Activated CD4-positive, CD25-positive, alpha-beta regulatory T cell treated with anti-CD3 and anti-CD28 coated beads, Interleukin-2, amount 50 U/mL, for 24 hours (primary cell): ENCODE data around the gene NEK11.

Source experiments
- ATAC-seq, 2 donors: fragments of 150-1000 bp; cut with Tn5 transposase; one replicate each; pipeline ENCODE4 v1.10.0; 2021; ENCODE audit warnings: mild to moderate bottlenecking in 1 of 2, moderate library complexity in 1 of 2

The NEK11 gene

GRCh38 chr3:131228522-131228921, 201.8 kb downstream of the NEK11 start:
- ATAC-seq: no peak

- no peak for ATAC-seq
These were observed 205.2 kb downstream of the NEK11 start for GRCh38 chr3:131231710-131232389.

DNA sequence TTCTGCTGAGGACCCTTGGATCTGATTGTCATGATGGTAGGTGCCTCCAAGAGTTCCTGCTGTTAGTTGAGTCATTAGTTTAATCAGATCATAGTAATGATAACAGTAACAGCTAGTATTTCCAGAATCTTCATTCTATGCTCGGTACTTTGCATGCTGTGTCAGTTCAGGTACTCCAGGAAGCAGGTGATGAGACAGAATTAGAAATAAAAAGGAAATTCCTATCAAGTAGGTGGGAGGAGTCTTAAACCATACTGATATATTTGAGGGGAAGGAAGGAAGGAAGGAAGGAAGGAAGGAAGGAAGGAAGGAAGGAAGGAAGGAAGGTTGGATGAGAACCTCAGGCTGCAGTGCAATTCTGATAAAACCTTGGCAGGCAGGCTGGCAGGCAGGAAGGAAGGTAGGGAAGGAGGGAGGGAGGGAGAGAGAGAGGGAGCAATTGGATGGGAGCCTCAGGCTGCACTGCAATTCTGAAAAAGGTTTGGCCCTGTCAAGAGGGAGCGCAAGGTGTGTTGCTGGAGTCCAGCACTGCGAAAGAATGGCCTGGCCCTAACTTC, 206.1 kb downstream of the NEK11 start:
- ATAC-seq: no peak

DNA sequence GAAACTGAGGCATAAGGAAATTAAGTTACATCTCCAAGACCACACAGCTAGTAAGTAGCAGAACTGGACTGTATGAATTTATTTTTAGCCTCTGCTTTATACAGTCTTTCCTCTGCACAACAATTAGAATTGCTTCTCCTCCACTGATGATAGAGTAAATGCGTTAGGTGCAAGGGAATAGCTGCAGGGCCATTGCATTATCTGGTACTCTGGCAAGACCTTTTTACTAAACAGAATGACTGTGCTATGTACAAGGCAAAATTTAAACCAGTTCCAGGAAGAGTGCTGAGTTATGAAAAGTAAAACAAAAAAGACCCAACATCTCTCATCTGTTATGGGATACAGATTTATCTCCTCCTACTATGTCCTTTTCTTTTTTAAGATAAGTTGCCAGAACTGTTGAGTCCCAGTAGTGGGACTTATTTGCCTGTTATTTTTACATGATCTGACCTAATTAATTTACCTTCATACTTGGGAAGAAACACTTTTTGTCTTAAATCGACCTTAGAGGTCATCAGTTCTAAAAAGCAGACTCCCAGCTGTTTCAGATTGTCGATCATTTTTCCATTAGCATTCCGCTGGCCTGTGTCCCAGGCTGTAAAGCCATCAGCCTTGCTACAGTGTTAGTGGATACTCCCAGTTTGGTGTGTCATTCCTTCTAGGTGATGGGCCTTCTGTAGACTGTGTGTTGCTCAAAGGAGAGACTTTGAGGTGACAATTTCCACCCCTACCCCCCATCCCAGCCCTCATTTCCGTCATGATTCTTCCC, 207.4 kb downstream of the NEK11 start:
- no peak for ATAC-seq

DNA sequence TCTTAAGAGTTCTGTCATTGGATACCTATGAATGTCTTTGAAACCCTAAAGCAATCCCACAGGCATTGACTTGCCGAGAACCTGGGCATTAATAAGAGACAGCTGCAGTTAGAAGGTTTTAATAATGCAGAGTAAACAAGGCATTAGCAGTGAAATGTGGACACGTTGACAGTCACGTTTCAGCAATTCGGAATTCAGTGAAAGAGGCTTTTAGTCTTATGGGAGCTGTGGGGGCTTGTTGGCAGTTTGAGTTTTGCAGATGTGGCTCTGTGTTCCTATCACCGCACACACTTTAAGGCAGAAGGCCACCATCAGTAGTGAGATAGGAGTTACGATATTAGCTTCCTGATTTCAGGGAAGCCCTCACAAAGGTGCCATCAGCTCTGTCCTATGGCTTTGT, 209.7 kb downstream of the NEK11 start:
- no peak for ATAC-seq

DNA sequence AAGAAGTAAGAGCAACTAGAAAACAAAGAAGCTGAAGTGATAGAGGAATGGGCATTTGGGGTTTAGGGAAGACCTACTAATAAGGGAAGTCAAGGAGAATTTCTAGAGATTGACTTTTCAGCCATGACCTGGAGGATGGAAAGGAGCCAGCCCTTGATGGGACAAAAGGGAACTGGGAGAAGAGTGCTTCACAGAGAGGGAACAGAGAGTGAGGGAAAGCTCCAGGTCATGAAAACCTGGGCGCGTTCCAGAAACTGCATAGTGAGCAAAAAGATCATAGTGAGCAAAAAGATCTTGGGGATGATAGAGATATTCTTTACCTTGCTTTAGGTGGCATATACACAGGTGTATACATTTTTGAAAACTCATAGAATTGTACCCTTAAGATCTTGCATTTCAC, 211.8 kb downstream of the NEK11 start:
- no peak for ATAC-seq

DNA sequence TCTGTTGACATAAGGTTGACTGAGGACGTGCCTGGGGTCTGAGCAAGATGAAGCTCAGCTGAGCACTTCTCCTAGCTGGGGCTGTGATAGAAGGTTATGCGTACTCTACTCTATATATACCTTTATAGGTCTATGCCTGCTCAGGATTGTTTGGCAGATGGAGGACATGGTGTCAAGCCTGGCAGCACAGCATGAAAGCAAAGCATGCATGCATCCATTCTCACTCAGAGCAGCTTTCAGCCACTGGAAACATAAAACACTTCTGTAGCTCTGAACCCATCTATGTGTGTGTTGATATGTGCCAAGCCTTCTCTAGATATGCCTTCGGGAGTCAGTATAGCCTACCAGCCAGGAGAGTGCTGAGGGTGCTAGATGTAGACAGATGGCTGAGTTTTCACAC, 212.6 kb downstream of the NEK11 start:
- ATAC-seq: no peak

DNA sequence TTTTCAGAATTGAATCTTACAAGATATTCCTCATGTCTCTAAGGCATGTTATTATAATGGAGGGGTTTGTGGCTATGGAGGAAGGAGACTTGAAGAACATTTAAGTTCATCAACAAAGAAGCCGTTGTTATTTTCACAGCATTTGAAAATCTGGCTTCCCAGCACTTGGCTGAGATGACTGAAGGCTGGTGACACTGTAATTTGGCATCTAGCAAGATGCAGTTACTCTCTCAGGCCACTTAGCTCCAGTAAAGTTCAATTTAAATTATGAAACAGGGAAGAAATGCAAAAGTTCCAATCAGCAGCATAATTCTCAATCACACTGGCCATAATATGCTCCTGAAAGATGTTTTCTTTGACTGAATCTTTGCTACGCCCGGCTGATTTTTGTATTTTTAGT, 215.5 kb downstream of the NEK11 start:
- no peak for ATAC-seq

- ATAC-seq: no peak
These were observed 223.8 kb downstream of the NEK11 start for GRCh38 chr3:131250466-131250865.

- ATAC-seq: no peak
These were observed 233.8 kb downstream of the NEK11 start for GRCh38 chr3:131260525-131260924.

DNA sequence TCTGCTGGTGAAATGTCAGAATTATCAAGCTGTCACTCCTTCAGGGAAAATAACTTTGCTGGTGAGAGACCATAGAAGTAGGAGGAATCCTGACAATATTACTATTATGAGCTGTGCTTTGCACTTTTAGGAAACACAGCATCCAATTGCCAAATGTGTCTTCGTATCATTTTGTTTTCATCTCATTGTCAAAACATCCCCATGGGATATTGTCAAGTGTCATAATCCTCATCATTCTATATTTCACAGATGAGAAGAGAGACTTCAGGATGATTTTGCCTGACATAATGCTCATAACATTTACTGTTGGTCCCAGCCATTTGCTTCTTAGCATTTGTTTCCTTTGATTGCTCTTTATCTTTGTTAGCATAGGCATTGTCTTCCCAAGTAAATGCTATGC, 234.4 kb downstream of the NEK11 start:
- ATAC-seq: no peak

- no peak for ATAC-seq
These were observed 248.9 kb downstream of the NEK11 start for GRCh38 chr3:131275556-131275955.

DNA sequence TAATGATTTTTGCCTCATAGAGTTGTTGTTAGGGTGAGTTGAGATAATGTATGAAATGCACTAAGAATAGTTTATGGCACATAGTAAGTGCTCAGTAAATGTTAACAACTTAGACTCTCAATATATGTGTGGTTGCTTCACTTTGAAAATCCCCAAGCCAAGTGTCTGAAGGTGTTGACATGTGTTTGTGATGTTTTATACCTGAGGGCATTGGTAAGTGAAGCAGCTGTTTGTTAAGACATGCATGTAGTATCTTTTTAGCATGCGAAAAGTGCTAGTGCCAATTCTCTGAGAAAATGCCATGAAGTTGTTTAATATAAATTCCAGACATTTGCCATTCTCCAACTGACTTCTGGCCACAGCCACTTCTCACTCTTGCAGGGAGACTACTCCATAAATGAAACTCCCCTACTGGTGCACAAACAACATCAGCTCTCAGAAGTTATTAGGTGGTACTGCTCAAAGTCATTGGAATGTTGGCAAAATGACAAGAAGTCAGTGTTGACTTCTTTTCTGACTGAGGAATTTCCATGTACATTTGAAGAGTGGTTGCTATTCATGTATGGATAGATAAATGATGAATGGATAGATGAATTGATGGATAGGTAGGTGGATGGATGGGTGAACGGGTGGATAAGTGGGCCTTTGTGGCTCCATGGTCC, 251.3 kb downstream of the NEK11 start:
- ATAC-seq: no peak

DNA sequence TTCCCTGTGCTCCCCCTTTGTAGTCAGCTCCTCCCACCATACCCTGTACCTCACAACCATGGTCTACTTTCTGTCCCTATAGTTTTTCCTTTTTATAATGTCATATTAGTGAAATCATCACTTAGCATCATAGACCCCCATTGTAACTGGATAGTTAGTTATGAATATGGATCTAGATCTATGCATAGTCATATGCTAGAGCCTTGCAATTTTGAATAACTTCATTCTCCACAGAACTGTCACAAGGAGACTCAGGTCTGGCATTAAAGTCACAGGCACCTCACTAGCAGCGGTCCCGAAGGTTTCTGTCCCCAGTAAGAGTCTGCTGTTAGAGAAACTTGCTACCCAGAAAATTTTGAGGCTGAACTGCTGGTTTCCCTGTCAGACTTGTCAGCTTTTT, 252.9 kb downstream of the NEK11 start:
- ATAC-seq: no peak

- no peak for ATAC-seq
These were observed 255.7 kb downstream of the NEK11 start for GRCh38 chr3:131282379-131282778.

DNA sequence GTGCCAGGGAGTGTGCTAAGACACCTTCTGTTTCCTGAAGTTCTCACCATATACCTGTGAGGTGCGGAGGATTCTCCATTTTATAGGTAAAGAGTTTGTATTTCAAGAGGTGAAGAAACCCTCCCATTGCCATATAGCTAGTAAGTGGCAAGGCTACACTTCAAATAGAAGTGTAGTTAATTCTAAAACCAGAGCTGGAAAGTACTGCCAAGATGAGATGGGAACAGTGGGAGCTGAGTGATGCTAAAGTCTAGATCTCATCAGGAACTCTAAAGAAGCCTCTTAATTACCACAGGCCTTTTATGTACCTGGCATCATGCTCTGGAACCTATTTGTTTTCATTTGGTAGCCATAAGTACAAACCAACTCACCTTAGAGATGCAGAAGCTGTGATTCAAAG, 256.3 kb downstream of the NEK11 start:
- ATAC-seq: no peak

GRCh38 chr3:131283862-131284261, 257.2 kb downstream of the NEK11 start:
- no peak for ATAC-seq

GRCh38 chr3:131284302-131284701, 257.6 kb downstream of the NEK11 start:
- no peak for ATAC-seq

DNA sequence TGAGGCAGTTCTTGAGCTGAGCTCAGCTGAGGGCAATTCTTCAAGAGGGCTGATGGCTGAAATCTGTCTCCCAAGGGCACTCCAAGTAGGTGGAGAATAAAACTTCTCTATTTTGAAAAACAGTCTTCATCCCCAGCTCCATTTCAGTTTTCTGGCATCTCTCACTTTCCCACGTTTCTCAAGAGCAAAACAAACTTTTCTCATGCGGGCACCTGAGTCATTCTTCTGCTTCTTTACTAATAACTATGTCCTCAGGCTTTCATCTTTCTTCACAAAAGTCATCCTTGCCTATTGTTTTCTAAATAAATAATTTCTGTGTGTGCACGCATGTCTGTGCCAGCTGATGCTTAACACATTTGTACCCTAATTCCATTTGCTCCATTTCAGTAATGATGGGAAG, 258.8 kb downstream of the NEK11 start:
- ATAC-seq: no peak

DNA sequence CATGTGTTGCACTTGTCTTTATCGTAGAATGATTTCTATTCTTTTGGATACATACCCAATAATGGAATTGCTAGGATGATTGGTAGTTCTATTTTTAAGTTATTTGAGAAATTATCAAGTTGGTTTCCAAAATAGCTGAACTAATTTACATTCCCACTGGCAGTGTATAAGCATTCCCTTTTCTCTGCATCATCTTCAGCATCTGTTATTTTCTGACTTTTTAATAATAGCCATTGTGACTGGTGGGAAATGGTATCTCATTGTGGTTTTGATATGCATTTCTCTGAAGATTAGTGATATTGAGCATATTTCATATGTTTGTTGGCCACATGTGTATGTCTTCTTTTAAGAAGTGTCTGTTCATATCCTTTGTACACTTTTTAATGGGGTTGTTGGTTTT, 273.2 kb downstream of the NEK11 start:
- no peak for ATAC-seq

DNA sequence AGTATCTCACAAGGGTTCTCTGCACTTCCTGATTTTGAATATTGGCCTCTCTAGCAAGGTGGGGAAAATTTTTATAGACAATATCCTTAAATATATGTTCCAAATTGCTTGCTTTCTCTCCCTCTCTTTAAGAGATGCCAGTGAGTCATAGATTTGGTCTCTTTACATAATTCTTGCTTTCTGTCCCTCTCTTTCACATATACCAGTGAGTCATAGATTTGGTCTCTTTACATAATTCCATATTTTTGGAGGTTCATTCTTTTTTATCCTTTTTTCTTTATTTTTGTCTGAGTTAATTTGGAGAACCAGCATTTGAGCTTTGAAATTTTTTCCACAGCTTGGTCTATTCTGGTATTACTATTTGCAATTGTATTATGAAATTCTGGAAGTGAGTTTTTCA, 277.2 kb downstream of the NEK11 start:
- ATAC-seq: no peak

GRCh38 chr3:131304890-131305289, 278.2 kb downstream of the NEK11 start:
- ATAC-seq: no peak

- no peak for ATAC-seq
These were observed 279.6 kb downstream of the NEK11 start for GRCh38 chr3:131306242-131306641.

DNA sequence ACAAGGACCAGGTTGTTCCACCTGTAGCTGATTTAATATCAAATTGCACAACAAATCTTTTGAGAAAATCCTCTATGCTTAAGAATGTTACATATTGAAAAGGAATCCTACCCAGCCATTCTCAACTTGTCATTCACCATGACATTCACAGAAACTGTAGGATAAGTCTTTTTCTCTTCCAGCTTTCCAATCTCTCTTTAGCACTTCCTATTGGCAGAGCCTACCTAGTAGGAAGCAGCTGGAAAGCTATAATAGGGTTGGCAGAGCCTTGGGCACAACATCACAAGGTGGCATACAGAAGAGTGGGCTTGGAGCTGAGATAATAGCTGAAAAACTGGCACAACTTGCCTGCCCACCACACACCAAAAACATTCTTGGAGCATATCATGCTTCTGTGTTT, 287.6 kb downstream of the NEK11 start:
- ATAC-seq: no peak
